GM12878 (cell line): Measurements from ENCODE around the gene IKBKG. TPM values are rescaled to one million over a fixed set of nuclear protein-coding genes. Genes with fewer than 3 reads are reported as not detected.
"Not testable (repeated sequence)": the region's sequence is repeated elsewhere in the genome, so short reads cannot be mapped to it uniquely, and the experiment has no call there.

Experiments
- ATAC-seq: fragments of 200-7000 bp; cut with Tn5 transposase; 3 replicates; pipeline ENCODE4 v1.9.1; 2020; ENCODE audit warnings: mild to moderate bottlenecking, moderate library complexity
- BruUV-seq: library from RNA; stranded (reverse); fragments of 400-500 nt; replicated peaks from 2 replicates; lab custom pipeline; 2021; lab: Mats Ljungman, UMichigan
- CTCF ChIA-PET: fragments of 300-600 bp; sonication (Branson Sonifier 250); formaldehyde crosslinking; extraction: SDS; loops from one replicate; lab custom pipeline; 2021; ENCODE audit warnings: inconsistent platforms; lab: Yijun Ruan, JAX
- POLR2A ChIA-PET: fragments of 350-600 bp; formaldehyde crosslinking; extraction: SDS; loops from one replicate; lab custom pipeline; 2021; ENCODE audit warnings: inconsistent platforms; lab: Charles Lee
- RAD21 ChIA-PET: fragments of 300-600 bp; sonication (Branson Sonifier 250); formaldehyde crosslinking; loops from one replicate; lab custom pipeline; 2023; ENCODE audit warnings: antibody characterized with exemption; ENCODE audit not compliant: unreplicated experiment; lab: Charles Lee
- SMC1A ChIA-PET: fragments of 300-600 bp; sonication (Branson Sonifier 250); formaldehyde crosslinking; loops from one replicate; lab custom pipeline; 2023; ENCODE audit not compliant: unreplicated experiment, uncharacterized antibody; lab: Charles Lee
- DNase-seq: peaks from one replicate; pipeline ENCODE4 v3.0.0-alpha.2; 2011; ENCODE audit warnings: low read depth, low spot score
- FAIRE-seq: peaks from 3 replicates; lab custom pipeline; 2011; peaks lifted over from hg19 to GRCh38; lab: Jason Lieb, UNC
- H2AFZ ChIP-seq: 2 replicates; pipeline ENCODE4 v1.6.0; 2011; ENCODE audit warnings: low read depth, low read length, control low read depth; ENCODE audit not compliant: control insufficient read depth
- H3K27ac ChIP-seq: 2 replicates; pipeline ENCODE4 v1.5.1; 2011; ENCODE audit warnings: control low read depth; ENCODE audit not compliant: control insufficient read depth, insufficient read depth
- H3K27me3 ChIP-seq, 2 experiments: replicated peaks in 1 of 2; 2 replicates each; pipeline versions ENCODE4 v1.6.0 to v1.6.1; 2011; ENCODE audit warnings: low read length in 1 of 2; ENCODE audit not compliant: control insufficient read depth in 2 of 2, insufficient read depth in 2 of 2
- H3K36me3 ChIP-seq, 2 experiments: 2 replicates each; pipeline ENCODE4 v1.5.1; 2011; ENCODE audit warnings: low read length in 1 of 2; ENCODE audit not compliant: control insufficient read depth in 2 of 2, insufficient read depth in 2 of 2
- H3K4me1 ChIP-seq: 2 replicates; pipeline ENCODE4 v1.6.1; 2011; ENCODE audit warnings: mild to moderate bottlenecking, low read length, moderate library complexity, mixed read lengths; ENCODE audit not compliant: control insufficient read depth, insufficient read depth
- H3K4me2 ChIP-seq: 2 replicates; pipeline ENCODE4 v1.6.0; 2011; ENCODE audit warnings: control low read depth; ENCODE audit not compliant: control insufficient read depth, insufficient read depth
- H3K4me3 ChIP-seq: fragments of 200-600 bp; sonication (generic); 2 replicates; pipeline ENCODE4 v1.5.1; 2016
- H3K79me2 ChIP-seq: 2 replicates; pipeline ENCODE4 v1.6.0; 2011; ENCODE audit warnings: low read length; ENCODE audit not compliant: control insufficient read depth, insufficient read depth
- H3K9ac ChIP-seq: 2 replicates; pipeline ENCODE4 v1.8.0; 2011; ENCODE audit warnings: low read length, control low read depth, mixed read lengths; ENCODE audit not compliant: control insufficient read depth, insufficient read depth
- H3K9me3 ChIP-seq: replicated peaks from 3 replicates; pipeline ENCODE4 v1.5.1; 2011; ENCODE audit warnings: mild to moderate bottlenecking, low read length; ENCODE audit not compliant: control insufficient read depth, insufficient read depth
- H4K20me1 ChIP-seq: 2 replicates; pipeline ENCODE4 v1.6.0; 2011; ENCODE audit not compliant: control insufficient read depth, insufficient read depth
- WGBS: methylation state at CpG from one replicate; pipeline ENCODE4 v1.1.6; 2016; ENCODE audit warnings: low lambda C conversion rate; ENCODE audit not compliant: insufficient replicate concordance, insufficient coverage; ENCODE audit errors: missing lambda C conversion rate; 5-methylcytosine and 5-hydroxymethylcytosine counted together
- in situ Hi-C: fragments of 300-500 bp; cut with MboI; formaldehyde crosslinking; loops from 9 replicates; pipeline ENCODE4 v1.14.3; 2018; ENCODE audit warnings: mixed read lengths
- intact Hi-C: fragments of 100-400 bp; cut with micrococcal nuclease; formaldehyde crosslinking; loops from one replicate; pipeline ENCODE4 v1.14.2; 2022; ENCODE audit not compliant: unreplicated experiment
- polyA plus RNA-seq, 11 experiments: library from polyadenylated mRNA; depleted of rRNA in 4 of 11; unstranded in 6 of 11; stranded (reverse) in 5 of 11; fragments of >200 nt; fragmentation: Nextera tagmentation in 4 of 11; fragmentation: Illumina TruSeq in 1 of 11; extraction: Ambion mirVana in 4 of 11; extraction: Trizol in 1 of 11; gene quantifications; 1 replicate in 1 of 11; 2 replicates in 10 of 11; pipeline versions ENCODE4 v1.2.1 to v1.2.3, GENCODE V29; 2011 to 2016; ENCODE audit warnings: inconsistent platforms in 2 of 11, missing spikeins in 2 of 11, low read depth in 1 of 11
- total RNA-seq, 4 experiments: library from RNA; depleted of rRNA in 3 of 4; stranded (reverse); fragments of >200 nt in 3 of 4; fragmentation: Illumina TruSeq in 1 of 4; extraction: Trizol in 1 of 4; gene quantifications; 2 replicates each; pipeline versions ENCODE4 v1.2.1 to v1.2.3, GENCODE V29; 2013 to 2021

Gene IKBKG
- total and polyA plus RNA-seq, 10 of the 15 experiments (the other 5 are each of a cell fraction or from before 2014, with no cell fraction given): 0.35 to 30.7 (median 16.7) TPM

DNA sequence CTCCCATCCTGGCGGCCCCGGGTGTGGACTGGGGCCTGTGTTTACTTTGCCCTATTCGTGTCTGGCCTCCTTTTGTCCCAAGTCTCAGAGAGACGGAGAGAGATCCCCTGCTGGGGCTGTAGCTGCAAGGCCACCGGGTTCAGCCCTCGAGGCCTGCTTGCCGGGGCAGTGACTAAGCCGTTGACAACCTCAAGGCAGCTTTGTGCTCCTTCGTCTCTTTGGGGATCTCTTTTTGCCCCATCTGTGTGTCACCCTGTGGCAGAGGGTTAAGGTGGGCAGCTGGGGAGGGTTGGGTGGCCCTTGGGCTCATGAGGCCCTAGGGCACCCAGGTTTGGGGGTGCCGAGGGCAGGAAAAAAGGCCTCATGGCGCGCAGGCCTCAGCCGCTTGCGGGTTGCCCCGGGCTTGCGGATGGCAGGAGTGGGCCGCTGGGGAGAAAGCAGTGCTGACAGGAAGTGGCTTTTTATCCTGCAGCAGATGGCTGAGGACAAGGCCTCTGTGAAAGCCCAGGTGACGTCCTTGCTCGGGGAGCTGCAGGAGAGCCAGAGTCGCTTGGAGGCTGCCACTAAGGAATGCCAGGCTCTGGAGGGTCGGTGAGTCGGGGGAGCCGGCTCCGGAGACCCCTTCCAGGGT is 10.8 kb downstream of the IKBKG start:
- H3K9ac ChIP-seq, H3K4me2 ChIP-seq, H3K9me3 ChIP-seq, H2AFZ ChIP-seq, DNase-seq, intact Hi-C loops, H3K27ac ChIP-seq, in situ Hi-C loops, H3K27me3 ChIP-seq, H3K4me3 ChIP-seq, SMC1A ChIA-PET, H3K36me3 ChIP-seq, H3K4me1 ChIP-seq, FAIRE-seq, RAD21 ChIA-PET, BruUV-seq, H4K20me1 ChIP-seq, CTCF ChIA-PET, ATAC-seq, H3K79me2 ChIP-seq, POLR2A ChIA-PET: not testable (repeated sequence)
- 25% methylated on average over 4 of the region's 24 CpGs for WGBS

DNA sequence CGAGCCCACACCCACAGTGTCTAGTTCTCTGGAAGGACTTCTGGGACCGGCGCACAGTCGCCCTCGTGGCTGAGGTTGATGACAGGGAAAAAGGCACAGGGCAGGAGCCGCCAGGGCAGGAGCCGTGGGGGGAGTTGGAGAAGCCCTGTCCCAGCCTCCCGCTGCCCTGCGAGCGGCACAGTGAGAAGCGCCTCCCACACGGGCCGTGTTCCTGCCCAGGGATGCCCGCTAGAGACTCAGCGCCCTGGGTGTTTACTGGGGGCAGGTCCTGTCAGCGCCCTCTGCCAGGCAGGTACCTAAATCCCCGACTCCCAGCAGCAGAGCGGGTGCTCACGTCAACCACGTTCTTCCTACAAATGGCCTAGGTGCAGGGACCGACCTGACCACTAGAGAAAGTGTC is 11.5 kb downstream of the IKBKG start:
- SMC1A ChIA-PET, ATAC-seq, FAIRE-seq, H3K9ac ChIP-seq, H3K79me2 ChIP-seq, POLR2A ChIA-PET, H3K4me2 ChIP-seq, H2AFZ ChIP-seq, RAD21 ChIA-PET, DNase-seq, H3K27ac ChIP-seq, H3K9me3 ChIP-seq, H3K27me3 ChIP-seq, BruUV-seq, CTCF ChIA-PET, H3K4me1 ChIP-seq, H3K36me3 ChIP-seq, in situ Hi-C loops, intact Hi-C loops, H3K4me3 ChIP-seq, H4K20me1 ChIP-seq: not testable (repeated sequence)
- 75% methylated on average over 4 of the region's 21 CpGs for WGBS

DNA sequence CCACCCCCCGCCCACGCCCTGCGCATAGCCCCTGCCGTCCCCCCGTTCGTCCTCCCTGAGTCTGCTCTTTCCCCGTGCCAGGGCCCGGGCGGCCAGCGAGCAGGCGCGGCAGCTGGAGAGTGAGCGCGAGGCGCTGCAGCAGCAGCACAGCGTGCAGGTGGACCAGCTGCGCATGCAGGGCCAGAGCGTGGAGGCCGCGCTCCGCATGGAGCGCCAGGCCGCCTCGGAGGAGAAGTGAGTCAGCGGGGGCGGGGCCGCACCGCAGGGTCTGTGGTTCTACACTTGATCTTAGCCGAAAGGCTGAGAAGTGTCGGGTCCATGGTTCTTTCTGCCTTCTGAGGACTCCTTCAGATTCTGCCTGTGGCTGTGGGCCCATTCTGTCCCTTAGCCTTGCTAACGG is 12.9 kb downstream of the IKBKG start:
- SMC1A ChIA-PET, H3K79me2 ChIP-seq, in situ Hi-C loops: not testable (repeated sequence)

DNA sequence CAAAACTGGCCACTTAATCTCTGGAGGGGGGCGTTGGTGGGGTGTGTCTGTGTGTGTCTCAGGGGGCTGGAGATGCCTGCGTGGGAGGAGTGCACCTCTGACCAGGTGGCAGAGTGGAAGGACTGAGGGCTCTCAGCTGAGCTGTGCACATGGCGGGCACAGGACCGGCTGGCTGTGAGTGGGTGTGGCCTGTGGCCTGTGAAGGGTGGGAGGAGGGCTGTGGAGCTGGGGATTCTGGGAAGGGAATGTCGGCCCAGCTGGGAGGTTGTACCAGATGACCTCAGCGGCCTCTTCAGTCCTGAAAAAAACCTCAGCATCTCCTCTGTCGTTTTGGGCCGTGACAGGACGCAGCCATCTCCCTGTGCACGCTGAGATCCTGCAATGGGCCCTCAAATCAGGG is 14.9 kb downstream of the IKBKG start:
- H3K9ac ChIP-seq, H3K27me3 ChIP-seq, H3K4me3 ChIP-seq, H4K20me1 ChIP-seq, SMC1A ChIA-PET, H3K27ac ChIP-seq, ATAC-seq, RAD21 ChIA-PET, CTCF ChIA-PET, H3K4me2 ChIP-seq, in situ Hi-C loops, H3K79me2 ChIP-seq, H3K36me3 ChIP-seq, H3K4me1 ChIP-seq, H3K9me3 ChIP-seq, DNase-seq, intact Hi-C loops, H2AFZ ChIP-seq, FAIRE-seq, POLR2A ChIA-PET: not testable (repeated sequence)
- no CpG with 5 or more reads among the region's 10 CpGs for WGBS
- BruUV-seq: TSS peak; percentile 65

More for the DNA sequence above, 12.9 kb downstream of the IKBKG start:
- ATAC-seq, H3K4me1 ChIP-seq, POLR2A ChIA-PET, H4K20me1 ChIP-seq, BruUV-seq, H2AFZ ChIP-seq, H3K4me3 ChIP-seq, CTCF ChIA-PET, H3K36me3 ChIP-seq, intact Hi-C loops, H3K9me3 ChIP-seq, RAD21 ChIA-PET, H3K9ac ChIP-seq, FAIRE-seq, H3K27me3 ChIP-seq, H3K4me2 ChIP-seq, DNase-seq, H3K27ac ChIP-seq: not testable (repeated sequence)
- WGBS: no CpG with 5 or more reads among the region's 31 CpGs
